ENCODE data around the gene ZBTB3. TPM values are rescaled to one million over a fixed set of nuclear protein-coding genes. Genes with fewer than 3 reads are reported as not detected.

Gene ZBTB3
- total RNA-seq, 4 donors from 2014 or later: 8.4 to 20.9 (median 14.0) TPM

GRCh38 chr11:62788991-62789390 lies 35.0 kb upstream of the ZBTB3 start:
- H3K9me3 ChIP-seq: no peaks in the 10 kb centered on the region
- intact Hi-C loops (cut with DNase I; ENCODE audit: low total_unique reads) (no loop called here), in situ Hi-C loops (cut with MboI; ENCODE audit: low pct_ligation_motif_present in 1 of 4, low pct_unique_long_range_greater_than_20kb in 1 of 4, low sequenced_read_pairs in 3 of 4) (loop anchor here in 3 of 4 donors (5.0 to 10.0 kb wide), 2 partner anchors 73 to 76 kb away; no protein-coding TSS in a partner anchor)
- peak overlapping the region in 3 of 4 donors; percentile 96 to 100 (median 98) for H3K27ac ChIP-seq
- H3K36me3 ChIP-seq: peaks cover 0 to 20% (median 2%) of the 10 kb centered on the region in 4 donors
- H3K4me3 ChIP-seq: no peak overlapping the region
- WGBS, 2 donors (ENCODE audit: low coverage in 1 of 2): 50 to 77% methylated on average over 2 to 5 of the region's 5 CpGs
- no peaks in the 10 kb centered on the region for H3K27me3 ChIP-seq
- DNase-seq: no peak
- H3K4me1 ChIP-seq: peaks cover 24 to 53% (median 43%) of the 10 kb centered on the region in 4 donors
- TF ChIP-seq EP300 (IDR thresholded peaks at IDR 0.05; ENCODE audit: low read depth) (no peak), CTCF (IDR thresholded peaks at IDR 0.05) (no peak), POLR2A (IDR thresholded peaks at IDR 0.05) (no peak), POLR2AphosphoS5 (IDR thresholded peaks at IDR 0.05) (no peak)

- Histone ChIP-seq H3K27me3 (no peaks in the 10 kb centered on the region), H3K9me3 (no peaks in the 10 kb centered on the region), H3K4me3 (peak within 1 kb of the TSS; percentile 71 to 100 (median 96)), H3K4me1 (peaks cover 19 to 47% (median 37%) of the 10 kb centered on the region in 4 donors), H3K27ac (peak within 1 kb of the TSS; percentile 96 to 100 (median 99)), H3K36me3 (peaks cover 0 to 9% (median 1%) of the 10 kb centered on the region in 4 donors)
- in situ Hi-C loops (cut with MboI; ENCODE audit: low pct_ligation_motif_present in 1 of 4, low pct_unique_long_range_greater_than_20kb in 1 of 4, low sequenced_read_pairs in 3 of 4) (loop anchor here in 3 of 4 donors (5.0 to 10.0 kb wide), 2 partner anchors 75 to 78 kb away; no protein-coding TSS in a partner anchor), intact Hi-C loops (cut with DNase I; ENCODE audit: low total_unique reads) (loop anchor here (2.0 kb wide), 1 partner anchor 78 kb away; no protein-coding TSS in a partner anchor)
- TF ChIP-seq EP300 (IDR thresholded peaks at IDR 0.05; ENCODE audit: low read depth) (no peak), POLR2AphosphoS5 (IDR thresholded peaks at IDR 0.05) (peak; percentile 99 to 100 (median 100)), CTCF (IDR thresholded peaks at IDR 0.05) (peak in 4 of 5 experiments; percentile 6 to 51 (median 34)), POLR2A (IDR thresholded peaks at IDR 0.05) (peak; percentile 99)
- 0% methylated on average over 67 of the region's 88 CpGs; no CpG with 5 or more reads in 1 of the 2 donors for WGBS, 2 donors (ENCODE audit: low coverage in 1 of 2)
- DNase-seq: peak; percentile 99
Measured at GRCh38 chr11:62787005-62787759, 33.2 kb upstream of the ZBTB3 start, which contains the start of gene TMEM179B. TMEM179B (plus strand) TSS chr11:62787402; CDS start chr11:62787432, 30 bp downstream.

GRCh38 chr11:62786318-62787004 lies 32.5 kb upstream of the ZBTB3 start:
- H3K27me3 ChIP-seq: no peaks in the 10 kb centered on the region
- in situ Hi-C loops (cut with MboI; ENCODE audit: low pct_ligation_motif_present in 1 of 4, low pct_unique_long_range_greater_than_20kb in 1 of 4, low sequenced_read_pairs in 3 of 4) (loop anchor here in 3 of 4 donors (5.0 to 10.0 kb wide), 2 partner anchors 76 to 78 kb away; no protein-coding TSS in a partner anchor), intact Hi-C loops (cut with DNase I; ENCODE audit: low total_unique reads) (loop anchor here (1.0 to 2.0 kb wide), 2 partner anchors 72 to 78 kb away; no protein-coding TSS in a partner anchor)
- peaks cover 17 to 45% (median 35%) of the 10 kb centered on the region in 4 donors for H3K4me1 ChIP-seq
- H3K27ac ChIP-seq: peak overlapping the region; percentile 96 to 100 (median 99)
- peak; percentile 93 for DNase-seq
- H3K36me3 ChIP-seq: peaks cover 0 to 9% (median 1%) of the 10 kb centered on the region in 4 donors
- H3K4me3 ChIP-seq: peak overlapping the region; percentile 71 to 100 (median 96)
- no peaks in the 10 kb centered on the region for H3K9me3 ChIP-seq
- TF ChIP-seq EP300 (IDR thresholded peaks at IDR 0.05; ENCODE audit: low read depth) (no peak), POLR2AphosphoS5 (IDR thresholded peaks at IDR 0.05) (peak in 2 of 3 donors; percentile 51 to 61), CTCF (IDR thresholded peaks at IDR 0.05) (peak; percentile 96 to 98 (median 98)), POLR2A (IDR thresholded peaks at IDR 0.05) (no peak)
- 2% methylated on average over 38 of the region's 51 CpGs; no CpG with 5 or more reads in 1 of the 2 donors for WGBS, 2 donors (ENCODE audit: low coverage in 1 of 2)
